ENCODE data around the gene NIT1. TPM values are rescaled to one million over a fixed set of nuclear protein-coding genes. Genes with fewer than 3 reads are reported as not detected.

The NIT1 gene
- total and polyA plus RNA-seq, 9 of the 15 experiments (the other 6 are each of a cell fraction or from before 2014, with no cell fraction given), result 18.4 to 76.0 (median 33.7) TPM

DNA sequence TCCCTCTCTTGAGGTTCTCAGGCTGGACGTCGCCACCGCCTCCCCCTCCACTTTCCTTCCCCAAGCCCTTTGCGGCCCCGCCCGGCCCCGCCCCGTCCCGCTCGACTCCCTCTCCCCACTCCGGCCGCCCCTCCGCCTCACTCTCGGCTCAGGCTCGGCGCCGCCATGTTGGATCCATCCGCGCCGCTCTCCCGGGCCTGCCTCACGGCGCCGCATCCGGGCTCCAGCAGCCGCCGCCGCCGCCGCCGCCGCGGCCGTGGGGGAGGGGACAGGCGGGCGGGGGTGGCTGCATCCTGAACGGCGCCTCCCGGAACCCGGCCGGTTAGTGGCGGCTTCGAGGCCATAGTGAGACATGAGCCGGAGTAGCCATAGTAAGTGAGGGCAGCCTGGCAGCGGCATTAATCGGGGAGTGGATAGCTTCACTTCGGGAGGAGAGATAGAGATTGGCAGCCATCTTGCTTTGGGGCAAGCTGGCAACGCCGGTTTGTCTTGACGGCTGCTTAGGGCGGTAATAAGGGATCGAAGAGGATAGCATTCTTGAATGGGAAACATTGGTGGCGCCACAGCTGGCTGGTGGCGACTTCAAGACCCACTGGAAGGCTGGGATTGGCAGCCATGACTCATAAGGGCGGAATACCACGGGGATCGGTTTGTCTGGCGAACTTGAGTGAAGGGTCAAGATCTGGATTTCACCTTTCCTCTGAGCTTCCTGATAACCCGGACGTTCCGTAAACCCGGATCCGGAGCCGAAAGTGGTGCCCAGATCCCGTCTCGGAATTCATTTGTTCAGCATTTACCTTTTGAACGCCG is 14.7 kb downstream of the NIT1 start, which contains the start of gene DEDD (continued):
- TF ChIP-seq, protein P1, sequence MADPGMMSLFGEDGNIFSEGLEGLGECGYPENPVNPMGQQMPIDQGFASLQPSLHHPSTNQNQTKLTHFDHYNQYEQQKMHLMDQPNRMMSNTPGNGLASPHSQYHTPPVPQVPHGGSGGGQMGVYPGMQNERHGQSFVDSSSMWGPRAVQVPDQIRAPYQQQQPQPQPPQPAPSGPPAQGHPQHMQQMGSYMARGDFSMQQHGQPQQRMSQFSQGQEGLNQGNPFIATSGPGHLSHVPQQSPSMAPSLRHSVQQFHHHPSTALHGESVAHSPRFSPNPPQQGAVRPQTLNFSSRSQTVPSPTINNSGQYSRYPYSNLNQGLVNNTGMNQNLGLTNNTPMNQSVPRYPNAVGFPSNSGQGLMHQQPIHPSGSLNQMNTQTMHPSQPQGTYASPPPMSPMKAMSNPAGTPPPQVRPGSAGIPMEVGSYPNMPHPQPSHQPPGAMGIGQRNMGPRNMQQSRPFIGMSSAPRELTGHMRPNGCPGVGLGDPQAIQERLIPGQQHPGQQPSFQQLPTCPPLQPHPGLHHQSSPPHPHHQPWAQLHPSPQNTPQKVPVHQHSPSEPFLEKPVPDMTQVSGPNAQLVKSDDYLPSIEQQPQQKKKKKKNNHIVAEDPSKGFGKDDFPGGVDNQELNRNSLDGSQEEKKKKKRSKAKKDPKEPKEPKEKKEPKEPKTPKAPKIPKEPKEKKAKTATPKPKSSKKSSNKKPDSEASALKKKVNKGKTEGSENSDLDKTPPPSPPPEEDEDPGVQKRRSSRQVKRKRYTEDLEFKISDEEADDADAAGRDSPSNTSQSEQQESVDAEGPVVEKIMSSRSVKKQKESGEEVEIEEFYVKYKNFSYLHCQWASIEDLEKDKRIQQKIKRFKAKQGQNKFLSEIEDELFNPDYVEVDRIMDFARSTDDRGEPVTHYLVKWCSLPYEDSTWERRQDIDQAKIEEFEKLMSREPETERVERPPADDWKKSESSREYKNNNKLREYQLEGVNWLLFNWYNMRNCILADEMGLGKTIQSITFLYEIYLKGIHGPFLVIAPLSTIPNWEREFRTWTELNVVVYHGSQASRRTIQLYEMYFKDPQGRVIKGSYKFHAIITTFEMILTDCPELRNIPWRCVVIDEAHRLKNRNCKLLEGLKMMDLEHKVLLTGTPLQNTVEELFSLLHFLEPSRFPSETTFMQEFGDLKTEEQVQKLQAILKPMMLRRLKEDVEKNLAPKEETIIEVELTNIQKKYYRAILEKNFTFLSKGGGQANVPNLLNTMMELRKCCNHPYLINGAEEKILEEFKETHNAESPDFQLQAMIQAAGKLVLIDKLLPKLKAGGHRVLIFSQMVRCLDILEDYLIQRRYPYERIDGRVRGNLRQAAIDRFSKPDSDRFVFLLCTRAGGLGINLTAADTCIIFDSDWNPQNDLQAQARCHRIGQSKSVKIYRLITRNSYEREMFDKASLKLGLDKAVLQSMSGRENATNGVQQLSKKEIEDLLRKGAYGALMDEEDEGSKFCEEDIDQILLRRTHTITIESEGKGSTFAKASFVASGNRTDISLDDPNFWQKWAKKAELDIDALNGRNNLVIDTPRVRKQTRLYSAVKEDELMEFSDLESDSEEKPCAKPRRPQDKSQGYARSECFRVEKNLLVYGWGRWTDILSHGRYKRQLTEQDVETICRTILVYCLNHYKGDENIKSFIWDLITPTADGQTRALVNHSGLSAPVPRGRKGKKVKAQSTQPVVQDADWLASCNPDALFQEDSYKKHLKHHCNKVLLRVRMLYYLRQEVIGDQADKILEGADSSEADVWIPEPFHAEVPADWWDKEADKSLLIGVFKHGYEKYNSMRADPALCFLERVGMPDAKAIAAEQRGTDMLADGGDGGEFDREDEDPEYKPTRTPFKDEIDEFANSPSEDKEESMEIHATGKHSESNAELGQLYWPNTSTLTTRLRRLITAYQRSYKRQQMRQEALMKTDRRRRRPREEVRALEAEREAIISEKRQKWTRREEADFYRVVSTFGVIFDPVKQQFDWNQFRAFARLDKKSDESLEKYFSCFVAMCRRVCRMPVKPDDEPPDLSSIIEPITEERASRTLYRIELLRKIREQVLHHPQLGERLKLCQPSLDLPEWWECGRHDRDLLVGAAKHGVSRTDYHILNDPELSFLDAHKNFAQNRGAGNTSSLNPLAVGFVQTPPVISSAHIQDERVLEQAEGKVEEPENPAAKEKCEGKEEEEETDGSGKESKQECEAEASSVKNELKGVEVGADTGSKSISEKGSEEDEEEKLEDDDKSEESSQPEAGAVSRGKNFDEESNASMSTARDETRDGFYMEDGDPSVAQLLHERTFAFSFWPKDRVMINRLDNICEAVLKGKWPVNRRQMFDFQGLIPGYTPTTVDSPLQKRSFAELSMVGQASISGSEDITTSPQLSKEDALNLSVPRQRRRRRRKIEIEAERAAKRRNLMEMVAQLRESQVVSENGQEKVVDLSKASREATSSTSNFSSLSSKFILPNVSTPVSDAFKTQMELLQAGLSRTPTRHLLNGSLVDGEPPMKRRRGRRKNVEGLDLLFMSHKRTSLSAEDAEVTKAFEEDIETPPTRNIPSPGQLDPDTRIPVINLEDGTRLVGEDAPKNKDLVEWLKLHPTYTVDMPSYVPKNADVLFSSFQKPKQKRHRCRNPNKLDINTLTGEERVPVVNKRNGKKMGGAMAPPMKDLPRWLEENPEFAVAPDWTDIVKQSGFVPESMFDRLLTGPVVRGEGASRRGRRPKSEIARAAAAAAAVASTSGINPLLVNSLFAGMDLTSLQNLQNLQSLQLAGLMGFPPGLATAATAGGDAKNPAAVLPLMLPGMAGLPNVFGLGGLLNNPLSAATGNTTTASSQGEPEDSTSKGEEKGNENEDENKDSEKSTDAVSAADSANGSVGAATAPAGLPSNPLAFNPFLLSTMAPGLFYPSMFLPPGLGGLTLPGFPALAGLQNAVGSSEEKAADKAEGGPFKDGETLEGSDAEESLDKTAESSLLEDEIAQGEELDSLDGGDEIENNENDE (IDR thresholded peaks at IDR 0.05; ENCODE audit: low read depth, low read length), result no peak
- no peak for TF ChIP-seq ZNF75A (CRISPR knock-in tag; IDR thresholded peaks at IDR 0.05)
- TF ChIP-seq ZNF282 (CRISPR knock-in tag; IDR thresholded peaks at IDR 0.05), result no peak
- no peak for TF ChIP-seq SMARCC2 (IDR thresholded peaks at IDR 0.05; ENCODE audit: low read depth)
- TF ChIP-seq SETDB1 (IDR thresholded peaks at IDR 0.05; ENCODE audit: low read length), result no peak
- TF ChIP-seq NFE2L1 (tag; IDR thresholded peaks at IDR 0.05; ENCODE audit: borderline replicate concordance, low read depth), result no peak
- peak; percentile 61; the same call in 1 of the 2 replicates for TF ChIP-seq SMARCE1 (IDR thresholded peaks at IDR 0.05)
- no peak for TF ChIP-seq ZFP30 (CRISPR knock-in tag; IDR thresholded peaks at IDR 0.05; ENCODE audit: borderline replicate concordance)
- no peak for TF ChIP-seq TCF7 (IDR thresholded peaks at IDR 0.05; ENCODE audit: borderline replicate concordance)
- TF ChIP-seq JUNB (CRISPR knock-in tag; conservative IDR thresholded peaks at IDR 0.05), result no peak
- TF ChIP-seq GATAD2B (IDR thresholded peaks at IDR 0.05; ENCODE audit: borderline replicate concordance), result peak; percentile 94
- TF ChIP-seq NRF1 (conservative IDR thresholded peaks at IDR 0.05 in 1 of 2, IDR thresholded peaks at IDR 0.05 in 1 of 2), result peak; percentile 49 to 60
- TF ChIP-seq ZNF165 (CRISPR knock-in tag; IDR thresholded peaks at IDR 0.05; ENCODE audit: borderline replicate concordance), result no peak
- TF ChIP-seq, protein P2, sequence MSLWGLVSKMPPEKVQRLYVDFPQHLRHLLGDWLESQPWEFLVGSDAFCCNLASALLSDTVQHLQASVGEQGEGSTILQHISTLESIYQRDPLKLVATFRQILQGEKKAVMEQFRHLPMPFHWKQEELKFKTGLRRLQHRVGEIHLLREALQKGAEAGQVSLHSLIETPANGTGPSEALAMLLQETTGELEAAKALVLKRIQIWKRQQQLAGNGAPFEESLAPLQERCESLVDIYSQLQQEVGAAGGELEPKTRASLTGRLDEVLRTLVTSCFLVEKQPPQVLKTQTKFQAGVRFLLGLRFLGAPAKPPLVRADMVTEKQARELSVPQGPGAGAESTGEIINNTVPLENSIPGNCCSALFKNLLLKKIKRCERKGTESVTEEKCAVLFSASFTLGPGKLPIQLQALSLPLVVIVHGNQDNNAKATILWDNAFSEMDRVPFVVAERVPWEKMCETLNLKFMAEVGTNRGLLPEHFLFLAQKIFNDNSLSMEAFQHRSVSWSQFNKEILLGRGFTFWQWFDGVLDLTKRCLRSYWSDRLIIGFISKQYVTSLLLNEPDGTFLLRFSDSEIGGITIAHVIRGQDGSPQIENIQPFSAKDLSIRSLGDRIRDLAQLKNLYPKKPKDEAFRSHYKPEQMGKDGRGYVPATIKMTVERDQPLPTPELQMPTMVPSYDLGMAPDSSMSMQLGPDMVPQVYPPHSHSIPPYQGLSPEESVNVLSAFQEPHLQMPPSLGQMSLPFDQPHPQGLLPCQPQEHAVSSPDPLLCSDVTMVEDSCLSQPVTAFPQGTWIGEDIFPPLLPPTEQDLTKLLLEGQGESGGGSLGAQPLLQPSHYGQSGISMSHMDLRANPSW (CRISPR knock-in tag; IDR thresholded peaks at IDR 0.05), result peak; percentile 72; the same call in 1 of the 2 replicates
- no peak for TF ChIP-seq ZNF695 (CRISPR knock-in tag; IDR thresholded peaks at IDR 0.05)

Measured in K562 (cell line).